Measurements from ENCODE around the gene NUAK1.
"Not testable (repeated sequence)": the region's sequence is repeated elsewhere in the genome, so short reads cannot be mapped to it uniquely, and the experiment has no call there.

NUAK1 gene

GRCh38 chr12:106149096-106149784 is 10.5 kb upstream of the NUAK1 start:
- DNase-seq (ENCODE audit: insufficient read length, low spot score) (no peak), FAIRE-seq (no peak)

- DNase-seq (ENCODE audit: insufficient read length, low spot score), result no peak
- no peak for FAIRE-seq
These were observed 9.2 kb upstream of the NUAK1 start for GRCh38 chr12:106147956-106148355.

DNA sequence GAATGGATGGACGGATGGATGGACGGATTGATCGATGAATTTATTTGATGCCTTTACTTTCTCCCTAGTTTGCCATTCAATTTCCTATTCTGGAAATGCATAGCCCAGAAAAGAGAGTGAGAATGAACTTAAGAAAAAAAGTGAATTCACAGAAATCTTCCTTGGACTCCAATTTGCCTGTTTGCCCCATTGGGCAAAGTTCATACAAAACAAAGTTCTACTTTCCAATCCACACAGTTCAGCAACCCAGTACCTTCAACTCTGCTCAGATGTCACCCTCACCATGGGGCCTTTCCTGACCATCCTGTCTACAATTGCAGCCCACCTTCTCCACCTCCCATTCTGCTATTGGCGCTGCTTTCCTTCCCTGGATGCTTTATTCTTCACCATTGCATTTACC is 8.2 kb upstream of the NUAK1 start:
- FAIRE-seq (no peak), DNase-seq (ENCODE audit: insufficient read length, low spot score) (no peak)

DNA sequence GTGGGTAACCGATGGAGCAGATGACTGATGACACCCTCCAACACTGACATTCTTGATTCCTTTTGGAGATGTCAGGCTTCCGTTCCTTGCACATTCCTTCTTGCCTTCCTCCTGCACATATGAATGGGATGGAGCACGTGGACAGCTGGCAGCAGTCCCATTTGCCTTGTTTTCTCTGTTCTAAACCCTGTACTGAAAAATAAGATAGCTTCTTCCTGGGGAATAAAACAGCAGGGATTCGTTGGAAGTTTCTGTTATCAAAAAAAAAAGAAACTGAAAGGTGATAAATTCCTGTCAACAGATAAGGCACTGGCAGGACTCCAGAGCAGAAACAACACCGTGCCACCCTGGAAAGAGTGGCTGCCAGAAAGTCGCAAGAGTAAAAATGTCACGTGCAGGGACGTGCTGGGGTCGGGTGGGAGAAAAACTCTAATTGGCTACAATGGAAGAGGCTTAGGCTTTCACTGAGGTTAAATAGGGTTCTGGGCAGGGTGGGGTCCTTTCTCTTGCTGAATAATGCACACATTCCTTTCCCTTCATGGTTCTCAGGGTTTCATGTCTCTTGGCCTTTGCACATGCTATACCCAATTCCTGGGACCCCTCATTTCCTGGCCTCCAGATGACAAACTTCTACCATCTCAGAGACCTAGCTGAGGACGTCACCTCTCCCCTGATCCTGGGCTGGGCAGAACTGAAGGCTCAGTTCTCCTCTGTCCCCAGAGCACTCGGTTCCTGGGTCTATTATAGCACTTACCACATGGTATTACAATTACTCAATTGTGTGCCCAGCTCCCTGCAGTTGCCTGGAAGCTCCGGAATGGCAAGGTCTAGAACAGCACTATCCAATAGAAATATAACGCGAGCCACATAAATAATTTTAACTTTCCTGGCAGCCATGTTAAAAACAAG is 7.0 kb upstream of the NUAK1 start:
- FAIRE-seq (no peak), DNase-seq (ENCODE audit: insufficient read length, low spot score) (no peak)

GRCh38 chr12:106144847-106145246 is 6.1 kb upstream of the NUAK1 start:
- FAIRE-seq (no peak), DNase-seq (ENCODE audit: insufficient read length, low spot score) (no peak)

DNA sequence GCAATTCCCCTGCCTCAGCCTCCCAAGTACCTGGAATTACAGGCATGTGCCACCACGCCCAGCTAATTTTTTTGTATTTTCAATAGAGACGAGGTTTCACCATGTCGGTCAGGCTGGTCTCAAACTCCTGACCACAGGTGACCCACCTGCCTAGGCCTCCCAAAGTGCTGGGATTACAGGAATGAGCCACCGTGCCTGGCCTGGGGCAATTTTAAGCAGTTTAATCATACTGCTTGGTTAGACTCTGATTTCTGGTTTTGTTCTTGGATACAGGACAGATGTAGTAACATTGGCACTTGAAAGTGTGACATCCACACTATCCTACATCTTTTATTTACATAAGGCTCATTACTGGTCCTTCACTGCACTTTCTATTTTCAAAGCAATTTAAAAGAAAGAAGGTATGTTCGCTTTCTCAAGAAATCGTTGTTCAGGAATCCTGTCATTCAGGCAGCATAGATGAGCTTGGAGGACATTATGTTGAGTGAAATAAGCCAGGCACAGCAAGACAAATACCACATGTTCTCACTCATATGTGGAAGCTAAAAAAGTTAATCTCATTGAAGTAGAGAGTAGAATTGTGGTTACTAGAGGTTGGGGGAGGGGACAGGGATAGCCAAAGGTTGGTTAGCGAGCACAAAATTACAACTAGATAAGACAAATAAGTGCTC is 4.0 kb upstream of the NUAK1 start:
- FAIRE-seq (no peak), DNase-seq (ENCODE audit: insufficient read length, low spot score) (no peak)

GRCh38 chr12:106141920-106142319 is 3.2 kb upstream of the NUAK1 start:
- FAIRE-seq; DNase-seq (ENCODE audit: insufficient read length, low spot score): not testable (repeated sequence)

DNA sequence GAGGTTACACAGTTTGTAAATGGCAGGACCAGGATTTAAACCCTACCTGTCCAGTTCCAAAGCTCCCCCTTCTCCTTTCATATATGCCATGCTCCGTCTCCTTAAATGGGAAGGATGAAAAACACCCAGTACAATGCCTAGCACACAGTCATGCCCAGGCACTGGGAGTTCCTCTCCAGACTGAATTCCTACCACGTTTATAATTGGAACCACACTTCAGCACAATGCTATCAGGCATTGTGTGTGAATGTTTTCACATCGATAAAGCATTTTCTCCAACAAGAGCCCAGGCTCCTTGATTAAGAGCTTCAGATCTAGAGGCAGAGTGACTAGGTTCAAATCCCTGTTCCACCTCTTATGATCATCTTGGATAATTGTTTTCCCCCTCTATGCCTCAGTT is 2.7 kb upstream of the NUAK1 start:
- FAIRE-seq (no peak), DNase-seq (ENCODE audit: insufficient read length, low spot score) (no peak)

DNA sequence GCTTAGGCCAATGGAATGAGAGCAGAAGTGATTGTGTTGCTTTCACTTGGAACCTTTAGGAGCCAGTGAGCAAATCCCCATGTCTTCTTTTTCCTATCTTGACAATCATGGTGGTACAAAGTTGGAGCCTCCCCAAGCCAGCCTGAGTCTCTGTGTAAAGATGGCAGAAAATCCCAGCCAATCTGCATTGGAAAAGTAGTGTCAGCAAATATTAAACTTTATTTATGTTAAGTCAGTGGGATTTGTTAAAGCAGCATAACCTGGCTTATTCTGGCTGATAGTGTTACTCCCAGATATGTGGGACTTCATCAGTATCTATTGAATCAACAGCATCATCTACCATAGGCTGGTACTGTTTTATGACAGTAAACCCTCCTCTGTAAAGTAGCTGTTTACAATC is 2.2 kb upstream of the NUAK1 start:
- DNase-seq (ENCODE audit: insufficient read length, low spot score) (no peak), FAIRE-seq (no peak)

- FAIRE-seq (no peak), DNase-seq (ENCODE audit: insufficient read length, low spot score) (no peak)
These were observed 1.7 kb upstream of the NUAK1 start for GRCh38 chr12:106140223-106140986.

DNA sequence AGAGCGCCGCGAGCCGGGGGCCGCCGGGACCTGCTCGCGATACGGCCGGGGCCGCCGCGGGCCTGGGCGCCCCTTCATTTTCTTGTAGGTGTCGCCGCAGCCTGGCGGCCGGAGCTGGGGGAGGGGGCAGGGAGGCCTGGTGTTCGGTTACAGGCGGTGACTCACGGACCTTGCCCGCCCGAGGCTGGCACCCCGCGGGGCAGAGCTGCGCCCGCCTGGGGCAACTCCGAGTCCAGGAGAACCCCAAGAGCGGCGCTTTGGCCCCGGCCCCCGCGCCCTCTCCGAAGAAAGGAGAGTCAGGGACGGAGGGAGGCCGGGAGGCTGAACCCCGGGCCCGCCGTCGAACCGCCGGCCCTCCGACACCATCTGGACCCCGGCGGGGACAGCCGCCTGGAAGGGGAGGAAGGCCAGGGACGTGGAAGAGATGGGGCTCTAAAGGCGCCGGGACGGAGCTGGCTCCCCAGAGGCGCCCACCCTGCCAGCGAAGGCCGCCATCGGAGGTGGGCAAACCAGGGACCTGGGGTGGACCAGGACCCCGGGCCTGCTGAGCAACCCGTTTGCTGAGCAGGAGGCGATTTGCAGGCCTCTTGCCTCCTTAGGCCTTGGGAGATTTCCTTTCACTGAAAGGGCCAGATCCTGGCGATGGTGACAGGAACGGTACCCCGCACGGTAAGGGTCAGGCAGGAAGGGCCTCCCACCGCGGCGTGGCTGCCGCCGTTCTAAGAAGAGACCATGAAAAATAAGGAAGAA is 843 bp upstream of the NUAK1 start:
- DNase-seq (ENCODE audit: insufficient read length, low spot score) (no peak), FAIRE-seq (no peak)

GRCh38 chr12:106138357-106138632 is 459 bp downstream of the NUAK1 start:
- FAIRE-seq, result no peak
- no peak for DNase-seq (ENCODE audit: insufficient read length, low spot score)

GRCh38 chr12:106137530-106138356 is 1.0 kb downstream of the NUAK1 start:
- no peak for FAIRE-seq

GRCh38 chr12:106136263-106136662 is 2.5 kb downstream of the NUAK1 start:
- peak; percentile 66 for DNase-seq (ENCODE audit: insufficient read length, low spot score)
- FAIRE-seq, result peak; percentile 86

More at GRCh38 chr12:106137530-106138356, 1.0 kb downstream of the NUAK1 start:
- no peak for DNase-seq (ENCODE audit: insufficient read length, low spot score)

- FAIRE-seq, result no peak
- DNase-seq (ENCODE audit: insufficient read length, low spot score), result no peak
These were observed 3.0 kb downstream of the NUAK1 start for GRCh38 chr12:106135781-106136180.

DNA sequence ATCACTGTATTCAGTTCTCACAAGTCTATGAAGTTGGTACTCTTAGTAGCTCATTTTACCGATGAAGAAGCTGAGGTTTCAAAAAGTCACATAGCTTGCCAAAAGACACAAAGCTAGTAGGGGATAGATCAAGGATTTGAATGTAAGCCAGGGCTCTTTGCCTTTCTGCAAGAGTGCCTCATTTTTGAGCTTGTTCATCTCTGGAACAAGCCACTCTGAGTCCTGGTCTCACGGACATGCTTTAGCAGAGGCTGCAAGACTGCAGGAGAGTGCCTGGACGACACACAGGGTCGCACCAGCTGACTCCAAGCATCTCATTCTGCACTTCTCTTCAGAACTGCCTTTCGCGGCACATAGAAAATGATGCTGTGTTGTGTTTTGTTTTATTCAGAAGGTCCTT is 3.7 kb downstream of the NUAK1 start:
- no peak for FAIRE-seq
- DNase-seq (ENCODE audit: insufficient read length, low spot score), result no peak

DNA sequence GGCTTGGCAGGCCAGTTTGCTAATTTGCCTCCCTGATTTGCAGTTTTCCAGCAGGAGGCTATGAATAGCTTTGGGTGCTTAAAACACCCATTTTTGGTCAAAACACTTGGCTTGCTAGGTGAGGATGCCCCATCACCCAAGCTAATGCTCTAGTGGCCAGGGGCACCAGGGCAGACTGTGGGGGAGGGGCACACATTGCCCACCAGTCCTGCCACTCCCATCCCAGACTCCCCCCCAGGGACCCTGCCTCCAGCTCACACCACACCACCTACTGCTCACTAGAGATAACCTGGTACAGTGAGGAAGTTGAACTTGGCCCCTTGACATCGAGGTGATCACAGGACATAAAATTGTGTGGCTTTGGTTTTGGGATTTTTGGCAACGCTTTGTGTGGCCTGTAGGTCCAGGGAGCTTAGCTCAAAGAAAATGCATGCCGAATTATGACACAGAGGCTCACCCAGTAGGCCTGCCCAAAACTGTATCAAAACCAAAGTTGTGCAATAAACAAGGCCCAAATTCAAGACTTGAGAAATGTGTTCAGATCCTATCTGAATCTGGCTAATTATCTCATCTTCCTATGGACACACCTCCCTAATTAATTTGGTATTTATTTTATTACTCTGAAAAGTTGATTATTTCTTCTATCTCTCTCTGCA is 4.3 kb downstream of the NUAK1 start:
- DNase-seq (ENCODE audit: insufficient read length, low spot score), result no peak

DNA sequence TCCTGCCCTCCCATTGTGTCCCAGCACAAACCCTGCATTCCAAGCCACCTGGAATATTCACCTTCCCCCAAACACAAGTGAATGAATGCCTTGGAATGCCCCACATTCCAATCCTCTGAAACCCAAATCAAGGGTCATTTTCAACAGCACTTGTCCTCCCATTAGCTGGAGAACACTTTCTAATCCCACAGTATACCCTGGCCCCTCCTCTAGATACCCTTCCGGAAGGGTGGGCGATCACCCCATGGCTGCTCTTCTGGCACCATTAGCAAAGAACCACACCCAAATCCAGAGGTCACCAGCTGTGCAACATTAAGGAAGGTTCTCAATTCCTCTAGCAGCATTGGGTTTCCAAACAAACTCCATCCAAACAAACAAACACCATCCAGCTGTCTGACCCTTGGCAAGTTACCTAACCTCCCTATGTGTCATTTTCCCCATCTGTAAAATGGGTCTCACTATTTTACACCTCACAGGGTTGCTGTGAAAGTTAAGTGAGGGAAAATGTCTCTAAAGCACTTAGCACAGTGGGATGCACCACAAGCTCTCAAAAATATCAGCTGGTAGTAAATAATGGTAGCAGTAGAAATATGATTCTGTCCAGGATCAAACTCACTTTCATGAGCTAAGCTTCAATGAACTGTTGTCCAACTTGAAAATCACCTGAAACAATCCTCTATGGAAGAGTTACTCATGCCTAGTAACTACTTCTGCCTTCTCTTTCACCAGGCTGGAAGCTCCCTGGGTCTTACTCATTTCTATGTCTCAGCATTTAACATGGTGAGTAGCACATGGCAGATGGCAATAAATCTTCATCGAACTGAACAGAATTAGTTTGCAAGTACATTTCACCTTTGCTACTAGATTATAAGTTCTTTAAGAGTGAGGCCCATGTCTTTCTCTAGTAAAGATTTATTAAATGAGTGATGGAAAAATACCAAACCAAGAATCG is 5.3 kb downstream of the NUAK1 start:
- DNase-seq (ENCODE audit: insufficient read length, low spot score) (no peak), FAIRE-seq (no peak)

More for the DNA sequence above, 4.3 kb downstream of the NUAK1 start:
- FAIRE-seq, result no peak
